Gastrocnemius medialis (tissue), 4 donors: ENCODE results near the gene RNF168. TPM values are rescaled to one million over a fixed set of nuclear protein-coding genes. Genes with fewer than 3 reads are reported as not detected.

Experiments
- ATAC-seq, 2 donors: fragments of 150-250 bp; one replicate each; pipeline ENCODE4 v1.9.1; 2016
- DNase-seq, 2 donors: peaks; one replicate each; pipeline ENCODE4 v3.0.0-alpha.2; 2019
- H3K27ac ChIP-seq, 4 donors: fragments of 200-600 bp; sonication (generic); 1 replicate in 1 of 4; 2 replicates in 3 of 4; pipeline ENCODE4 v1.5.1; 2016 to 2018; ENCODE audit warnings: mild to moderate bottlenecking in 2 of 4, moderate library complexity in 1 of 4
- H3K27me3 ChIP-seq, 3 donors: fragments of 200-600 bp; sonication (generic) in 2 of 3; 1 replicate in 1 of 3; 2 replicates in 2 of 3; pipeline versions ENCODE4 v1.5.1 to v1.6.0; 2016 to 2019; ENCODE audit warnings: mild to moderate bottlenecking in 1 of 3, moderate library complexity in 1 of 3
- H3K36me3 ChIP-seq, 2 donors: fragments of 200-600 bp; sonication (generic) in 1 of 2; one replicate each; pipeline ENCODE4 v1.5.1; 2017 to 2018
- H3K4me1 ChIP-seq, 2 donors: fragments of 200-600 bp; sonication (generic) in 1 of 2; one replicate each; pipeline ENCODE4 v1.5.1; 2016 to 2017; ENCODE audit warnings: mild to moderate bottlenecking in 2 of 2
- H3K4me3 ChIP-seq, 4 donors: fragments of 200-600 bp; sonication (generic) in 3 of 4; 1 replicate in 1 of 4; 2 replicates in 3 of 4; pipeline ENCODE4 v1.5.1; 2016 to 2019; ENCODE audit warnings: mild to moderate bottlenecking in 2 of 4
- H3K9me3 ChIP-seq, 3 donors: fragments of 200-600 bp; sonication (generic) in 2 of 3; 1 replicate in 1 of 3; 2 replicates in 2 of 3; pipeline ENCODE4 v1.5.1; 2016 to 2019
- POLR2A ChIP-seq, 2 donors: fragments of 450-650 bp; IDR thresholded peaks; one replicate each; pipeline ENCODE4 v1.6.1; 2017; ENCODE audit warnings: antibody characterized with exemption in 2 of 2, mild to moderate bottlenecking in 2 of 2, moderate library complexity in 2 of 2
- in situ Hi-C, 4 donors: fragments of 200-750 bp; cut with MboI; loops; one replicate each; pipeline versions ENCODE4 v1.15.0 to v1.8.0; 2017; ENCODE audit warnings: low sequenced_read_pairs in 4 of 4
- intact Hi-C: fragments of 100-400 bp; cut with DNase I; formaldehyde crosslinking; loops from one replicate; pipeline ENCODE4 v1.15.1; 2023; ENCODE audit warnings: low total_unique reads
- total RNA-seq, 4 donors: library from RNA; depleted of rRNA; stranded (reverse); fragments of >200 nt; gene quantifications; one replicate each; pipeline versions ENCODE4 v1.1.0 to v1.2.3, GENCODE V29; 2016
- TF ChIP-seq, protein P1 (sequence below), 5 experiments: fragments of 450-650 bp in 3 of 5; fragments of 200-600 bp in 2 of 5; sonication (generic) in 2 of 5; IDR thresholded peaks in 4 of 5; conservative IDR thresholded peaks in 1 of 5; 1 replicate in 4 of 5; 2 replicates in 1 of 5; pipeline ENCODE4 v1.5.1; 2016 to 2019; ENCODE audit warnings: antibody characterized with exemption in 5 of 5, mild to moderate bottlenecking in 3 of 5, moderate library complexity in 3 of 5

The RNF168 gene
- total RNA-seq, 4 donors from 2014 or later = 6.5 to 14.6 (median 11.0) TPM

- ATAC-seq = no peak
- Histone ChIP-seq H3K4me1 (peaks cover 3 to 5% of the 10 kb centered on the region in 2 donors), H3K27ac (no peak overlapping the region), H3K27me3 (peaks cover 0 to 5% (median 0%) of the 10 kb centered on the region in 3 donors), H3K36me3 (no peaks in the 10 kb centered on the region), H3K9me3 (no peaks in the 10 kb centered on the region), H3K4me3 (no peak overlapping the region)
- in situ Hi-C loops (loop anchor here in 3 of 4 donors (10.0 kb wide), 1 partner anchor 152 kb away; no protein-coding TSS in a partner anchor), intact Hi-C loops (no loop called here)
- TF ChIP-seq POLR2A (IDR thresholded peaks at IDR 0.05) = no peak
- TF ChIP-seq, protein P1, sequence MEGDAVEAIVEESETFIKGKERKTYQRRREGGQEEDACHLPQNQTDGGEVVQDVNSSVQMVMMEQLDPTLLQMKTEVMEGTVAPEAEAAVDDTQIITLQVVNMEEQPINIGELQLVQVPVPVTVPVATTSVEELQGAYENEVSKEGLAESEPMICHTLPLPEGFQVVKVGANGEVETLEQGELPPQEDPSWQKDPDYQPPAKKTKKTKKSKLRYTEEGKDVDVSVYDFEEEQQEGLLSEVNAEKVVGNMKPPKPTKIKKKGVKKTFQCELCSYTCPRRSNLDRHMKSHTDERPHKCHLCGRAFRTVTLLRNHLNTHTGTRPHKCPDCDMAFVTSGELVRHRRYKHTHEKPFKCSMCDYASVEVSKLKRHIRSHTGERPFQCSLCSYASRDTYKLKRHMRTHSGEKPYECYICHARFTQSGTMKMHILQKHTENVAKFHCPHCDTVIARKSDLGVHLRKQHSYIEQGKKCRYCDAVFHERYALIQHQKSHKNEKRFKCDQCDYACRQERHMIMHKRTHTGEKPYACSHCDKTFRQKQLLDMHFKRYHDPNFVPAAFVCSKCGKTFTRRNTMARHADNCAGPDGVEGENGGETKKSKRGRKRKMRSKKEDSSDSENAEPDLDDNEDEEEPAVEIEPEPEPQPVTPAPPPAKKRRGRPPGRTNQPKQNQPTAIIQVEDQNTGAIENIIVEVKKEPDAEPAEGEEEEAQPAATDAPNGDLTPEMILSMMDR (IDR thresholded peaks at IDR 0.05 in 4 of 5, conservative IDR thresholded peaks at IDR 0.05 in 1 of 5) = no peak
- no peak for DNase-seq
Measured at GRCh38 chr3:196533260-196533681, 29.7 kb upstream of the RNF168 start.

DNA sequence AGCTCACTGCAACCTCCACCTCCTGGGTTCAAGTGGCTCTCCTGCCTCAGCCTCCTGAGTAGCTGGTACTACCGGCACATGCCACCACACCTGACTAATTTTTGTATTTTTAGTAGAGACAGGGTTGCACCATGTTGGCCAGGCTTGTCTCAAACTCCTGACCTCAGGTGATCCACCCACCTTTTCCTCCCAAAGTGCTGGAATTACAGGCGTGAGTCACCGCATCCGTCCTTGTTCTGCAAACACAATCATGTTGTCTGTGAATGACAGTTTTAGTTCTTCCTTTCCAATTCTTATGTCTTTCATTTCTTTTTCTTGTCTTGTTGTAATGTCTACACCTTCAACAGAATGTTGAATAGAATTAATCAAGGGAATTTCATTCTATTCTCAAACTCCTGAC is 27.9 kb upstream of the RNF168 start:
- TF ChIP-seq POLR2A (IDR thresholded peaks at IDR 0.05) = no peak
- TF ChIP-seq, protein P1 (IDR thresholded peaks at IDR 0.05 in 4 of 5, conservative IDR thresholded peaks at IDR 0.05 in 1 of 5) = no peak
- Histone ChIP-seq H3K4me1 (no peaks in the 10 kb centered on the region), H3K27ac (no peak overlapping the region), H3K4me3 (peak overlapping the region in 1 of 4 donors; percentile 4), H3K27me3 (peaks cover 0 to 5% (median 0%) of the 10 kb centered on the region in 3 donors), H3K9me3 (no peaks in the 10 kb centered on the region), H3K36me3 (no peaks in the 10 kb centered on the region)
- ATAC-seq = no peak
- intact Hi-C loops (no loop called here), in situ Hi-C loops (loop anchor here in 3 of 4 donors (10.0 kb wide), 1 partner anchor 153 kb away; no protein-coding TSS in a partner anchor)
- DNase-seq = no peak

DNA sequence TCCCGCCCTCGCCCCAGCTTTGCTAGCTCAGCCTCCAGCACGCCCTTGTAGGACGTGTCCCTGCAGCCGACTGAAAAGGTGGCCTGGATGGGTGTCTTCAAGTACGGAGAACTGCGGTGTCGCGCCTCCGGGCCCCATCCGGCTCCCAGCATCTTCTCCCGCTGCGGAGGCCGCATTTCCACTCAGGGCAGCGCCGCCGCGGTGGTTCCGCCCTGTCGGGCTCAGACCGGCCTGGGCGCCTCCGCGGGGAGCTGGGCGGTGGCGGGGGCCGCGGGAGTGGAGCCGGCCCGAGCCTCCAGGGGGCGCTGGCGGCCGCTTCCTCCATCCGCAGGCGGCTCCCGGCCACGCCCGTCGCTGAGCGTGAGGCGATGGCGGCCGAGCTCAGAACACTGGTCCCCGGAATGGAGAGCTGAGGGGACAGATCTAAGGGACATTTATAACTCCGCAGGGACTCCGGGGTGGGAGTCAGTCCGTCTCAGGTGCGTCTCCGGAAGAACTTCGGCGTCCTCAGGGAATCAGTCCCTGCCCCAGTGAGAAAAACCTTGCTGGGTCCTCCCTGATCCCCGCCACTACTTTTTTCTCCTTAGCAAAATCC is 25.2 kb upstream of the RNF168 start:
- H3K27me3 ChIP-seq = peaks cover 0 to 5% (median 0%) of the 10 kb centered on the region in 3 donors
- H3K27ac ChIP-seq = peak overlapping the region in 1 of 4 donors; percentile 32
- ATAC-seq (peak; percentile 90 to 95), DNase-seq (peak; percentile 27 to 41)
- H3K4me1 ChIP-seq = no peaks in the 10 kb centered on the region
- no peaks in the 10 kb centered on the region for H3K36me3 ChIP-seq
- TF ChIP-seq POLR2A (IDR thresholded peaks at IDR 0.05) = no peak
- TF ChIP-seq, protein P1 (IDR thresholded peaks at IDR 0.05 in 4 of 5, conservative IDR thresholded peaks at IDR 0.05 in 1 of 5) = peak; percentile 62 to 90 (median 75)
- in situ Hi-C loops (loop anchor here in 1 of 4 donors (10.0 kb wide), 1 partner anchor 274 kb away; no protein-coding TSS in a partner anchor), intact Hi-C loops (loop anchor here (2.0 kb wide), 1 partner anchor 104 kb away; no protein-coding TSS in a partner anchor)
- peak overlapping the region; percentile 37 to 53 (median 44) for H3K4me3 ChIP-seq
- H3K9me3 ChIP-seq = no peaks in the 10 kb centered on the region

GRCh38 chr3:196525141-196525540 is 21.6 kb upstream of the RNF168 start:
- H3K4me1 ChIP-seq = no peaks in the 10 kb centered on the region
- intact Hi-C loops = no loop called here
- in situ Hi-C loops = loop anchor here in 1 of 4 donors (10.0 kb wide), 1 partner anchor 270 kb away; no protein-coding TSS in a partner anchor
- H3K27me3 ChIP-seq = no peaks in the 10 kb centered on the region
- ATAC-seq (no peak), DNase-seq (no peak)
- TF ChIP-seq POLR2A (IDR thresholded peaks at IDR 0.05) = no peak
- TF ChIP-seq, protein P1 (IDR thresholded peaks at IDR 0.05 in 4 of 5, conservative IDR thresholded peaks at IDR 0.05 in 1 of 5) = no peak
- H3K4me3 ChIP-seq = no peak overlapping the region
- H3K9me3 ChIP-seq = peaks cover 0 to under 1% (median under 1%) of the 10 kb centered on the region in 3 donors
- no peaks in the 10 kb centered on the region for H3K36me3 ChIP-seq
- no peak overlapping the region for H3K27ac ChIP-seq
